ENCODE measurements around the gene PPP4R1. TPM values are rescaled to one million over a fixed set of nuclear protein-coding genes. Genes with fewer than 3 reads are reported as not detected.

PPP4R1 gene
- total RNA-seq, 1 donor from 2014 or later, result 108 TPM

- H3K27me3 Mint-ChIP-seq (ENCODE audit: low read depth), result no peaks in the 10 kb centered on the region
- peaks cover 47% of the 10 kb centered on the region for H3K4me1 Mint-ChIP-seq (ENCODE audit: low read depth)
- no peaks in the 10 kb centered on the region for H3K9me3 Mint-ChIP-seq (ENCODE audit: low read depth)
- peaks cover 5% of the 10 kb centered on the region for H3K36me3 Mint-ChIP-seq (ENCODE audit: low read depth)
- no peak overlapping the region for H3K4me3 Mint-ChIP-seq (ENCODE audit: unreplicated experiment)
- H3K27ac Mint-ChIP-seq (ENCODE audit: unreplicated experiment), result no peak overlapping the region
- DNase-seq (ENCODE audit: low spot score), result no peak
- no peak for TF ChIP-seq CTCF (IDR thresholded peaks at IDR 0.05)
These were observed 96.5 kb downstream of the PPP4R1 start for GRCh38 chr18:9517869-9518268.

- H3K27ac Mint-ChIP-seq (ENCODE audit: unreplicated experiment), result peak overlapping the region; percentile 70
- DNase-seq (ENCODE audit: low spot score), result no peak
- no peaks in the 10 kb centered on the region for H3K27me3 Mint-ChIP-seq (ENCODE audit: low read depth)
- peaks cover 1% of the 10 kb centered on the region for H3K36me3 Mint-ChIP-seq (ENCODE audit: low read depth)
- peaks cover 47% of the 10 kb centered on the region for H3K4me1 Mint-ChIP-seq (ENCODE audit: low read depth)
- H3K4me3 Mint-ChIP-seq (ENCODE audit: unreplicated experiment), result no peak overlapping the region
- TF ChIP-seq CTCF (IDR thresholded peaks at IDR 0.05), result peak; percentile 96
- no peaks in the 10 kb centered on the region for H3K9me3 Mint-ChIP-seq (ENCODE audit: low read depth)
These were observed 97.8 kb downstream of the PPP4R1 start for GRCh38 chr18:9516437-9517064.

GRCh38 chr18:9513971-9514512, 100.3 kb downstream of the PPP4R1 start:
- no peaks in the 10 kb centered on the region for H3K9me3 Mint-ChIP-seq (ENCODE audit: low read depth)
- H3K4me3 Mint-ChIP-seq (ENCODE audit: unreplicated experiment), result no peak overlapping the region
- no peaks in the 10 kb centered on the region for H3K27me3 Mint-ChIP-seq (ENCODE audit: low read depth)
- H3K4me1 Mint-ChIP-seq (ENCODE audit: low read depth), result peaks cover 41% of the 10 kb centered on the region
- TF ChIP-seq CTCF (IDR thresholded peaks at IDR 0.05), result no peak
- H3K36me3 Mint-ChIP-seq (ENCODE audit: low read depth), result peaks cover 1% of the 10 kb centered on the region
- DNase-seq (ENCODE audit: low spot score), result no peak
- H3K27ac Mint-ChIP-seq (ENCODE audit: unreplicated experiment), result peak overlapping the region; percentile 77

- no peaks in the 10 kb centered on the region for H3K36me3 Mint-ChIP-seq (ENCODE audit: low read depth)
- DNase-seq (ENCODE audit: low spot score), result no peak
- H3K4me1 Mint-ChIP-seq (ENCODE audit: low read depth), result peaks cover 40% of the 10 kb centered on the region
- H3K27ac Mint-ChIP-seq (ENCODE audit: unreplicated experiment), result no peak overlapping the region
- no peaks in the 10 kb centered on the region for H3K27me3 Mint-ChIP-seq (ENCODE audit: low read depth)
- H3K9me3 Mint-ChIP-seq (ENCODE audit: low read depth), result no peaks in the 10 kb centered on the region
- no peak overlapping the region for H3K4me3 Mint-ChIP-seq (ENCODE audit: unreplicated experiment)
- TF ChIP-seq CTCF (IDR thresholded peaks at IDR 0.05), result no peak
These were observed 105.8 kb downstream of the PPP4R1 start for GRCh38 chr18:9508446-9509025.

- no peak for TF ChIP-seq CTCF (IDR thresholded peaks at IDR 0.05)
- peaks cover 38% of the 10 kb centered on the region for H3K4me1 Mint-ChIP-seq (ENCODE audit: low read depth)
- H3K9me3 Mint-ChIP-seq (ENCODE audit: low read depth), result peaks cover 8% of the 10 kb centered on the region
- H3K36me3 Mint-ChIP-seq (ENCODE audit: low read depth), result peaks cover 7% of the 10 kb centered on the region
- no peak overlapping the region for H3K4me3 Mint-ChIP-seq (ENCODE audit: unreplicated experiment)
- H3K27ac Mint-ChIP-seq (ENCODE audit: unreplicated experiment), result no peak overlapping the region
- DNase-seq (ENCODE audit: low spot score), result no peak
- H3K27me3 Mint-ChIP-seq (ENCODE audit: low read depth), result no peaks in the 10 kb centered on the region
These were observed 106.7 kb downstream of the PPP4R1 start for GRCh38 chr18:9507565-9508088.

Data from chondrocyte (in vitro differentiated cells).